Measurements from ENCODE around the gene GET4. TPM values are rescaled to one million over a fixed set of nuclear protein-coding genes. Genes with fewer than 3 reads are reported as not detected.
"Not testable (repeated sequence)": the region's sequence is repeated elsewhere in the genome, so short reads cannot be mapped to it uniquely, and the experiment has no call there.

The GET4 gene
- polyA plus RNA-seq, 3 donors from 2014 or later: 25.3 to 35.6 (median 25.5) TPM

DNA sequence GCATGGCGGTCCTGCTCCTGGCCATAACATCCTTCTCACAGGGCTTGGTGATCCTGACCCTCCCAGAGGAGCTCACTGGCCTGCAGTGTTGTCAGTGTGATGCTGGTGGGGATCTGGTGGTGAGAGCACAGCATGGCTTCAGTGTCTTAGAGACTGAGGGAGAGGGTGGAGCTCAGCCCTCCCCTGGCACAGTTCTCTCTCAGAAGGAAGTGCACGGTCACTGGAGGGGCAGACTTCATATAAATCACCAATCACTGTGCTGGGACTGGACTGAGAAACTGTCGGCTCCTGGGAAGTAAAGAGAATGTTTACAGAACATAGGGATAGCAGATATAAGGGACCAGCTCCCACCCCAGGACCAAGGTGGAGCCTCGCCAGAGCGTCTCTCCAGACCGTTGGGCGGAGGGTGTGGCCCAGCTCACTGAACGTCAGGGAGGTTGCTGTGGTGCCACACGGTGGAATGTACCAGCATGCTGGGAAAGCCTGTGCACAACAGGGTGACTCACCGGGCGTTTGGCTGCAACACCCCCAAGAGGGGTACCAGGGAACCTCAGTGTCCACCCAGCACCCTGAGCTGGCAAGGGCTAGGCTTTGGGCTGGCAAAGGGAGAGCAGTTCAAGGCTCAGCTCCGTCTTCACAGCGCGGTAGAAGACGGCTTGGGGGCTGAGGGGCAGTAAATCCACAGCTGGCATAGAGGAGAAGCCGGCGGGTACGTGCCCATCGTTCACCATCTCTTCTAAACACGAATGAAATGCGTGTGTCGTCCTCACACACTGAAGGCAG lies 8.8 kb upstream of the GET4 start:
- H3K27ac Mint-ChIP-seq: no peak overlapping the region
- H3K27me3 Mint-ChIP-seq (ENCODE audit: low read depth in 3 of 3): peaks cover 0 to 3% (median 2%) of the 10 kb centered on the region in 3 donors
- no peak for DNase-seq
- H3K36me3 Mint-ChIP-seq: peaks cover 8 to 24% (median 19%) of the 10 kb centered on the region in 3 donors
- no peak overlapping the region for H3K4me3 Mint-ChIP-seq
- no peaks in the 10 kb centered on the region for H3K4me1 Mint-ChIP-seq
- H3K9me3 Mint-ChIP-seq: no peaks in the 10 kb centered on the region

DNA sequence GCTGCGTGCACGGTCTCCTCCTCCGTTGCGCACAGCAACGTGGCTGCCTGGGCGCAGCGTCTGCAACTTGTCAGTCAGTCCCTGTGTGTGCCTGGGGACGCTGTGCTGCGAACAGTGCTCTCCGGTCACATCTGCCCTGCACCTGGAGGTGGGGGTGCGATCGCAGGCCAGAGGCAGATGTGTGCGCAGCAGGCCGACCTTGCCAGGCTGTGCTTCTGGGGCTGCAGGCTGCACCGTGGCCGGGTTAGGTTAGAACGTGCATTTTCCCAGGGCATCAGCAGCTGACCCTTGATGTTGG lies 8.2 kb upstream of the GET4 start:
- no peak overlapping the region for H3K4me3 Mint-ChIP-seq
- H3K36me3 Mint-ChIP-seq: peaks cover 8 to 26% (median 18%) of the 10 kb centered on the region in 3 donors
- no peak for DNase-seq
- peaks cover 0 to 3% (median 2%) of the 10 kb centered on the region in 3 donors for H3K27me3 Mint-ChIP-seq (ENCODE audit: low read depth in 3 of 3)
- no peak overlapping the region for H3K27ac Mint-ChIP-seq
- no peaks in the 10 kb centered on the region for H3K9me3 Mint-ChIP-seq
- H3K4me1 Mint-ChIP-seq: peaks cover under 1 to 2% of the 10 kb centered on the region in 2 donors

DNA sequence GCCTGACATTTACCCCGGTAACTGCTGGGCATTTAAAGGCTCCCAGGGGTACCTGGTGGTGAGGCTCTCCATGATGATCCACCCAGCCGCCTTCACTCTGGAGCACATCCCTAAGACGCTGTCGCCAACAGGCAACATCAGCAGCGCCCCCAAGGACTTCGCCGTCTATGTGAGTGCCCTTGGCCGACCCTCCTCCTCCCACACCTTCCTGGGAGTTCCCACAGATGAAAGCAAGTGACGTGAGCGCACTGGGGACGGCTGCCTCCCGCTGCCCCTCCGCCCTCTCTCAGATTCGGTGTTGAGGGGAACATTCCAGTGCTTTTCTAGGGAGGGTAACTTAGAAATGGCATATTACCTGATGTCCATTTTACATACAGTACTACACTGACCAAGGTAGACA lies 7.0 kb upstream of the GET4 start:
- H3K36me3 Mint-ChIP-seq: peaks cover 8 to 27% (median 11%) of the 10 kb centered on the region in 3 donors

DNA sequence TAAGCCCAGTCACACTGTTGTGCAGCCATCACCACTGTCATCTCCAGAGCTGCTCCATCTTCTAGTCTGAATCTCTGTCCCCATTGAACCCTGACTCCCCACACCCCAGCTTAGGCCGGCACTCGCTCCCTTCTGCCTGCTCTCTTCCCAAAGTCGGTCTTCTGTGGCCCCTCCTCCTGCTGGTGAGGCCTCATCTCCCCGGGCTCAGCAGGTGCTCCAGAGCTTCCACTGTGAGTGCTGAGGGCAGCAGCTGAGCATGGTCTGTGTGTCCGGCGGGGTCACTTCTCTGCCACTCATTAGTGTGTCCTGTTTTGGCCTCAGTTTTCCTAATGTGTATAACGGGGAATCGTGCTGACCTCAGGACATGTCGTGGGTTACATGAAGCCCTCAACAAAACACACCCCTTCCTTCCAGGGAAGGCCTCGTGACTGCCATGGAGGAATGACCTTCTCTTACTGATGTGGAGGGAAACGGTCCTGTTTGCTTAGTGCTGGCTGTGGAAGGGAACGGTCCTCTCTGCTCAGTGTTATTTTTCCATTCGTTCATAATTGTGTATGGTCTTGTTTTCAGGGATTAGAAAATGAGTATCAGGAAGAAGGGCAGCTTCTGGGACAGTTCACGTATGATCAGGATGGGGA lies 4.3 kb upstream of the GET4 start:
- DNase-seq: no peak
- H3K9me3 Mint-ChIP-seq: no peaks in the 10 kb centered on the region
- H3K4me3 Mint-ChIP-seq: no peak overlapping the region
- H3K36me3 Mint-ChIP-seq: peaks cover 4 to 12% (median 4%) of the 10 kb centered on the region in 3 donors
- H3K27me3 Mint-ChIP-seq (ENCODE audit: low read depth in 3 of 3): peaks cover 2 to 8% (median 3%) of the 10 kb centered on the region in 3 donors
- H3K4me1 Mint-ChIP-seq: peaks cover 9 to 10% of the 10 kb centered on the region in 2 donors
- no peak overlapping the region for H3K27ac Mint-ChIP-seq

More for the DNA sequence above, 7.0 kb upstream of the GET4 start:
- Mint-ChIP-seq H3K4me1 (peaks cover 8 to 10% of the 10 kb centered on the region in 2 donors), H3K27me3 (ENCODE audit: low read depth in 3 of 3) (peaks cover 0 to 3% (median 2%) of the 10 kb centered on the region in 3 donors), H3K27ac (peak overlapping the region in 1 of 6 donors; percentile 41), H3K4me3 (no peak overlapping the region), H3K9me3 (no peaks in the 10 kb centered on the region)
- no peak for DNase-seq

DNA sequence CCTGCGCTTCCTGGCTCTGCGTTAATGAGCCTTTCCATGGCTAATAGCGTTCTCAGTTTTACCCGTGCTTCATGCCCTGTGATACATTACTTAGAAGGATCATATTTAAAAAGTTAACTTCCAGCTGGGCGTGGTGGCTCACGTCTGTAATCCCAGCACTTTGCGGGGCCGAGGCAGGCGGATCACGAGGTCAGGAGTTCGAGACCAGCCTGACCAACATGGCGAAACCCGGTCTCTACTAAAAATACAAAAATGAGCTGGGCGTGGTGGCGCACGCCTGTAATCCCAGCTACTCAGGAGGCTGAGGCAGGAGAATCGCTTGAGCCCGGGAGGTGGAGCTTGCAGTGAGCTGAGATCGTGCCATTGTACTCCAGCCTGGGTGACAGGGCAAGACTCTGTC lies 3.7 kb upstream of the GET4 start:
- not testable (repeated sequence) for H3K27ac Mint-ChIP-seq, H3K4me3 Mint-ChIP-seq

DNA sequence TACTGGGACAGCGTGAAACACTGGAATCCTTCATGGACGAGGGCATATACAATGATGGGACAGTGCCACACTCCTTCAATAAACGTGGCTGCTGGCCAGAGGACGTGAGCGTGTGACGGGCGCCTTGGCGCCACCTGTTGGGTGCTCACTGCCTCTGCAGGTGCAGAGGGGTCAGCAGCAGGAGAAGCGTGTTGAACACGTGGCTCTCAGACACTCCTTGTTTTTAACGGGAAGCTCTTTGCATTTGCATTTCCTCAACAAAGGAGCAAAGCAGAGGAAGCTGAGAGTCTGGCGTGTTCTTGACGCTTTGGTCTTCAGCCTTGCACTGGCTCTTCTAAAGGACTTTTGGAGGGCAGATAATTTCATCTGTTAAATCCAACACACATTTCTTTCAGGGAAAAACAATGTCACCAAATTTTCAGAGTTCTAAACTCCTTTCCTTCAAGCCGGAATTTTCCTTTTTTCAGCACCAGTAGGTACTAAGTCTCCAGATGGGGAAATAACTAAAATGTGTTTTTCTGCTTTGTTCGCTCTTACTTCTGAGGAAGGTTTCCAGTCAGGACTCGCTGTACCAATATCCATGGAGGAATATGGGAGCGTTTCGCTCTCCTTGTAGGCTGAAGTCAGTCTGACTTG lies 2.9 kb upstream of the GET4 start:
- H3K9me3 Mint-ChIP-seq: no peaks in the 10 kb centered on the region
- DNase-seq: peak; percentile 63 to 72 (median 69)
- H3K4me3 Mint-ChIP-seq: no peak overlapping the region
- H3K4me1 Mint-ChIP-seq: peaks cover 17% of the 10 kb centered on the region in 2 donors
- peak overlapping the region in 3 of 6 donors; percentile 38 to 53 (median 46) for H3K27ac Mint-ChIP-seq
- peaks cover 0 to 8% (median 0%) of the 10 kb centered on the region in 3 donors for H3K36me3 Mint-ChIP-seq
- peaks cover 6 to 15% (median 9%) of the 10 kb centered on the region in 3 donors for H3K27me3 Mint-ChIP-seq (ENCODE audit: low read depth in 3 of 3)

More for the DNA sequence above, 3.7 kb upstream of the GET4 start:
- H3K9me3 Mint-ChIP-seq; H3K27me3 Mint-ChIP-seq (ENCODE audit: low read depth in 3 of 3); DNase-seq; H3K36me3 Mint-ChIP-seq: not testable (repeated sequence)
- peaks cover 10 to 12% of the 10 kb centered on the region in 2 donors for H3K4me1 Mint-ChIP-seq

DNA sequence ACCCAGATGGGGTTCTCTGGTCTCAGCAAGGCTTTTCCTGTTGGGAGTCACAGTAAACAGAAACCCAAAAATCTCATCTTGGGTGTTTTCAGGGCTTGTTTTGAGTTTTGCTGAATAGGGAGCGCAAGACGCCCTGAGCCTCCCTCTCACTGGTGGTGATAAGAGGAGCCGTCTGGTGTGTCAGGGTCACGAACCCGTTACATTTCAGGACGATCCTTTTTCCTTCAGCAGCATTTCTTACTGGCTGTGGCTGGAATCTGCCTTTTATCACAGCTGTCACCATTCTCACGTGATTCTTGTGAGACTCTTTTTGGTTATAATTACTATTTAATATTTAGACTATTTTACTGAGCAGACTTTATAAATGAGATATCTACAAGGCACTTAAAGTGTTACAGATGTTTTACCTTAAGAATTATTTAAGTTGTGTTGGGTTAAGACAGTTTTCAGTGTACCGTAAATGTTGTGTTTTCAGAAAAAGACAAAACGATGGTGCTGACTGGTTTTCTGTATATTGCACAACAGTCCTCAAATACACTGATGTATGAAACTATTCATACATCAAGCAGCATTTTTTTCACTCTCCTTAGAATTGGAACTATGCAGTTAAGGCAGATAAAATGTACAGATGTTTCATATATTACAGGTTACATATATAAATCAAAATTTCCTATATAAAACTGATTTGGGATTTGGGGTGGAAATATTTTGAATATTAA lies 2.2 kb upstream of the GET4 start:
- Mint-ChIP-seq H3K9me3 (no peaks in the 10 kb centered on the region), H3K4me1 (peaks cover 21% of the 10 kb centered on the region in 2 donors), H3K36me3 (peaks cover 0 to 8% (median 0%) of the 10 kb centered on the region in 3 donors), H3K27me3 (ENCODE audit: low read depth in 3 of 3) (peaks cover 6 to 15% (median 9%) of the 10 kb centered on the region in 3 donors), H3K27ac (peak overlapping the region in 2 of 6 donors; percentile 38 to 57), H3K4me3 (peak overlapping the region in 1 of 5 donors; percentile 14)
- DNase-seq: no peak

DNA sequence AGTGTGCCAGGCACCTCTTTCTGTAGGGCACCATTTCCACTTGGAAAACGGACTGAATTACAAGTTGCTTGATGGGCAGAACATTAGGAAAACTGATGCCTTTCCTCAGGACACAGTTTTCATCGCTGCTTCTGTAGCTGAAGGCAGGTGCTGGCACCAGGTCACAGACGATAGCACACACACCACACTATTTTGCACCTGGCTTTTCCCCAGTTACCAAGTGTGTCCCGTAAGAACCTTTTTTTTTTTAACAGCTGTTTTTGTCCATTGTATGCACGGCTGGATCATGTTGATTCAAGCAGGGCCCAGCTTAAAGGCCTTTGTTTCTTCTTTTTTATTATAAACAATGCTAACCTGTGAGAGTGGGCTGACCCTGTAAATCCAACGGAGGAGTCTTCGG lies 1.3 kb upstream of the GET4 start:
- peaks cover 27 to 28% of the 10 kb centered on the region in 2 donors for H3K4me1 Mint-ChIP-seq
- no peak for DNase-seq
- peak overlapping the region in 5 of 6 donors; percentile 40 to 67 (median 53) for H3K27ac Mint-ChIP-seq

DNA sequence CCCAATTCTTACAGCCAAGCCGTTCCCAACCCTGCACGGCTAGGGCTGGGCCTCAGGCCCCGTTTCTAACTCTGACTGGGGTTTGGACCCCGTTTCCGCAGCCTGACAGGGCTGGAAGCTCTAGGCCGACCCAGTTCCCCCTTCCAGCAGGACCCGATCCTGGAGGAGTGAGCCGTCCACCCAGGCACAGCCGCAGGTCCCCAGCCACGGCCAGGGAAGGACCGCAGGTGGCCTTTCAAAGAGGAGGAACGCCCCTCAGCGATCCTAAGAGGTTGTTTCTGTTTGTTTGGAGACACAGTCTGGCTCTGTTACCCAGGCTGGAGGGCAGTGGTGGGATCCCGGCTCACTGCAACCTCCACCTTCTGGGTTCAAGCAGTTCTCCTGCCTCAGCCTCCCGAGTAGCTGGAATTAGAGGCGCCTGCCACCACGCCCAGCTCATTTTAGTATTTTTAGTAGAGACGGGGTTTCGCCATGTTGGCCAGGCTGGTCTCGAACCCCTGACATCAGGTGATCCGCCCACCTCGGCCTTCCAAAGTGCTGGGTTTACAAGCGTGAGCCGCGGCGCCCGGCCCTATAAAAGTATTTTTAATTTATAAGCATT lies 778 bp upstream of the GET4 start:
- Mint-ChIP-seq H3K9me3 (no peaks in the 10 kb centered on the region), H3K36me3 (peaks cover 0 to 7% (median 0%) of the 10 kb centered on the region in 3 donors), H3K4me3 (peak overlapping the region in 3 of 5 donors; percentile 33 to 38 (median 38)), H3K27me3 (ENCODE audit: low read depth in 3 of 3) (peaks cover 6 to 17% (median 9%) of the 10 kb centered on the region in 3 donors), H3K27ac (peak overlapping the region in 3 of 6 donors; percentile 24 to 67 (median 57)), H3K4me1 (peaks cover 31 to 32% of the 10 kb centered on the region in 2 donors)
- no peak for DNase-seq

More for the DNA sequence above, 1.3 kb upstream of the GET4 start:
- Mint-ChIP-seq H3K27me3 (ENCODE audit: low read depth in 3 of 3) (peaks cover 6 to 17% (median 9%) of the 10 kb centered on the region in 3 donors), H3K9me3 (no peaks in the 10 kb centered on the region), H3K4me3 (peak overlapping the region in 4 of 5 donors; percentile 38 to 46 (median 42)), H3K36me3 (peaks cover 0 to 8% (median 0%) of the 10 kb centered on the region in 3 donors)

DNA sequence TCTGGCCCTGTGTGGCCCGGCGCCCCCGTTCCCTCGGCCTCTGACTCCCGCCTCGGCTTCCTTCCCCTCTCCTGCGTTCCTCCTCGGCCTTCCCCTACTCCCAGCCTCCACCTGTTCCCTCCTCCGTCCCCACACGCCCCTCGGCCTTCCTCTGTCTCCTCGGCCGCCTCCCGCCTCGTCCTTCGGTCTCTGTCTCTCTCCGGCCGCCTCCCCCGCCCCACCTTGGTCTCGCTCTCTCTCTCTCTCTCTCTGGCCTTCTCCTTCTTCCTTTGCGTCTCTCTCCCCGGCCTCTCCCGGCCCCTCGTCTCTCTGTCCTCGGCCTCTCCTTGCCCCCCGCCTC lies 588 bp downstream of the GET4 start:
- Mint-ChIP-seq H3K4me3 (peak overlapping the region; percentile 88 to 94 (median 93)), H3K4me1 (peaks cover 35 to 39% of the 10 kb centered on the region in 2 donors), H3K36me3 (peaks cover 0 to 5% (median 1%) of the 10 kb centered on the region in 3 donors), H3K27ac (peak overlapping the region; percentile 82 to 96 (median 91)), H3K27me3 (ENCODE audit: low read depth in 3 of 3) (peaks cover 6 to 17% (median 8%) of the 10 kb centered on the region in 3 donors), H3K9me3 (no peaks in the 10 kb centered on the region)
- DNase-seq: no peak

DNA sequence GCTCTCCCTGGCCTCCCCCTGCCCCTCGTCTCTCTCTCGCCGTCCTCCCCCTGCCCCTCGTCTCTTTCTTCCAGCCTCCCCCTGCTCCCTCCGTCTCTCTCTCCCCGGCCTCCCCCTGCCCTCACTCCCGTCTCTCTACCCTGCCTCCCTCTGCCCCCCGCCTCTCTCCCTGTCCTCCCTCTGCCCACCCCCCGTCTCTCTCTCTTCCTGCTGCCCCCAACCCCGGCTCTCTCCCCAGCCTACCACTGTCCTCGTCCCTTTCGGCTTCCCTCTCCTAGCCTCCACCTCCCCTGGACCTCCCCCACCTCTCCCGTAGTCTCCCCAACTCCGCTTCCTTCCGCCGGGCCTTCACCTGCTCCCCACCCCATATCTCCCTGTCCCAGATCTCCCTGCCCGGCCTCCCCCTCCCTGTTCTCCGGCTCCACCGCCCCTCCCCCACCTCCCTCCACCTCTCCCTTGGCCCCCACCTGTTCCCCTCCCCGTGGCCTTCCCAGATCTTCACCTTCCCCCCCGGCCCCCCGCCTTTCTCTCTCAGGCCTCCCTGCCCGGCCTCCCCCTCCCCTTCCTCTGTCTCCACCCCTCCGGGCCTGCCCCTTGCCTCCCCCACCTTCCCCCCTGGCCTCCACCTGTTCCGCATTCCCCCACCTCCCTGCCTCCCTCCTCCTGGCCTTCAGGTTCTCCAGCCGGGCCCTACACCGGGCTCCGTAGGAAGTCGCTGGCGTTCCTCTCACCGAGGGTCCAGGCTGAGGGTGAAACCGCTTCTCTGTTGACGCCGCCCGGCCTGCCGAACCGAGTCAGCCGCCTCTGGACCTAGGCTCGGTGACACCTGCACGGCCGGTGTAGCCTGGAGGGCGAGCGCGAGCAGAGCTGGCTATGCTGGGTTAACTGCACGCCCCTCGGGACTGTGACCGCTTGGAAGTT lies 1.2 kb downstream of the GET4 start:
- H3K4me1 Mint-ChIP-seq: peaks cover 38 to 44% of the 10 kb centered on the region in 2 donors
- peaks cover 0 to 5% (median 3%) of the 10 kb centered on the region in 3 donors for H3K36me3 Mint-ChIP-seq
- H3K9me3 Mint-ChIP-seq: no peaks in the 10 kb centered on the region
- DNase-seq: no peak
- H3K4me3 Mint-ChIP-seq: peak overlapping the region; percentile 88 to 94 (median 93)
- peaks cover 6 to 15% (median 9%) of the 10 kb centered on the region in 3 donors for H3K27me3 Mint-ChIP-seq (ENCODE audit: low read depth in 3 of 3)
- H3K27ac Mint-ChIP-seq: peak overlapping the region; percentile 82 to 96 (median 91)

DNA sequence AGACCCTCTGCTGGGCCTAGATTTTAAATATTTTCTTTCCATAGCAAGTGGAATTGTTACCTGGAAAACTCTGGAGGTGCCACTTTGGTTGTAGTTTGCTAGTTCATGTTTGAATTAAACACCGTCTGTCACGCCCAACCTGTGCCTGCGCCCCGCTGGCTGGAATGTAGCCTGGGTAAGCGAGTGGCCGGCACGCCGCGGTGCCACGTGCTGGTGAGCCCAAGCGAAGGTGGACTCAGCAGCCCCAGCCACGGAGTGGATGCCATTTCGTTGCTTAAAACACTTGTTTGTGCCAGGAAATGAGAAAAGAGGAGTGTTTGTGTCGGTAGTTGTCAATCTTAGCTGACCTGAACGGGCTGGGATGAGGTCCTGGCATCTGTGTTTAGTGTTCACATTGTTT lies 2.7 kb downstream of the GET4 start:
- Mint-ChIP-seq H3K4me1 (peaks cover 40 to 45% of the 10 kb centered on the region in 2 donors), H3K36me3 (peaks cover 0 to 3% (median 3%) of the 10 kb centered on the region in 3 donors), H3K9me3 (no peaks in the 10 kb centered on the region), H3K27me3 (ENCODE audit: low read depth in 3 of 3) (peaks cover 6 to 18% (median 10%) of the 10 kb centered on the region in 3 donors), H3K27ac (no peak overlapping the region), H3K4me3 (peak overlapping the region; percentile 41 to 58 (median 51))
- DNase-seq: no peak

All from immature natural killer cell (primary cell).